Measurements from ENCODE around the gene THSD7B.

DNA sequence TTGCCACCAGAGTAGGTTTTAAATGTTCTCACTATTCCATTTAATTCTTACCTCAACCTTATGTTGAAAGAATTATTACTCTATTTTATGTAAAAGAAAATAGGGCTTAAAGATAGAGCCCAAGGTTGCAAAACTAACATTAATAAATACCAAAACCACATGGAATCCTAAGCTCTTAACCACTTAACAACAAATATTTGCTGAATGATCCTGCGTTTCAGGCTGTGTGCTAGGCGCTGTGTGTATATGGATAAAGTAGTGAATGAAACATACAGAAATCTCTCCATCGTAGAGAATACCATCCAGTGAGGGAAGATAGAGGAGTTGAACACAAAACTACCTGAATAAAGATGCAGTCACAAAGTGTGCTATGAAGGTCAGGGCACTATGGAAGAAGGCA, 485.1 kb downstream of the THSD7B start:
- TF ChIP-seq ZNF644 (CRISPR knock-in tag; IDR thresholded peaks at IDR 0.05; ENCODE audit: low read depth) (no peak), MAFF (IDR thresholded peaks at IDR 0.05; ENCODE audit: low read depth, low read length) (no peak), GABPB1 (CRISPR knock-in tag; IDR thresholded peaks at IDR 0.05) (no peak)
- TF ChIP-seq, protein P1, sequence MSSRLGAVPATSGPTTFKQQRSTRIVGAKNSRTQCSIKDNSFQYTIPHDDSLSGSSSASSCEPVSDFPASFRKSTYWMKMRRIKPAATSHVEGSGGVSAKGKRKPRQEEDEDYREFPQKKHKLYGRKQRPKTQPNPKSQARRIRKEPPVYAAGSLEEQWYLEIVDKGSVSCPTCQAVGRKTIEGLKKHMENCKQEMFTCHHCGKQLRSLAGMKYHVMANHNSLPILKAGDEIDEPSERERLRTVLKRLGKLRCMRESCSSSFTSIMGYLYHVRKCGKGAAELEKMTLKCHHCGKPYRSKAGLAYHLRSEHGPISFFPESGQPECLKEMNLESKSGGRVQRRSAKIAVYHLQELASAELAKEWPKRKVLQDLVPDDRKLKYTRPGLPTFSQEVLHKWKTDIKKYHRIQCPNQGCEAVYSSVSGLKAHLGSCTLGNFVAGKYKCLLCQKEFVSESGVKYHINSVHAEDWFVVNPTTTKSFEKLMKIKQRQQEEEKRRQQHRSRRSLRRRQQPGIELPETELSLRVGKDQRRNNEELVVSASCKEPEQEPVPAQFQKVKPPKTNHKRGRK (CRISPR knock-in tag; IDR thresholded peaks at IDR 0.05): no peak
- TF ChIP-seq, protein P2, sequence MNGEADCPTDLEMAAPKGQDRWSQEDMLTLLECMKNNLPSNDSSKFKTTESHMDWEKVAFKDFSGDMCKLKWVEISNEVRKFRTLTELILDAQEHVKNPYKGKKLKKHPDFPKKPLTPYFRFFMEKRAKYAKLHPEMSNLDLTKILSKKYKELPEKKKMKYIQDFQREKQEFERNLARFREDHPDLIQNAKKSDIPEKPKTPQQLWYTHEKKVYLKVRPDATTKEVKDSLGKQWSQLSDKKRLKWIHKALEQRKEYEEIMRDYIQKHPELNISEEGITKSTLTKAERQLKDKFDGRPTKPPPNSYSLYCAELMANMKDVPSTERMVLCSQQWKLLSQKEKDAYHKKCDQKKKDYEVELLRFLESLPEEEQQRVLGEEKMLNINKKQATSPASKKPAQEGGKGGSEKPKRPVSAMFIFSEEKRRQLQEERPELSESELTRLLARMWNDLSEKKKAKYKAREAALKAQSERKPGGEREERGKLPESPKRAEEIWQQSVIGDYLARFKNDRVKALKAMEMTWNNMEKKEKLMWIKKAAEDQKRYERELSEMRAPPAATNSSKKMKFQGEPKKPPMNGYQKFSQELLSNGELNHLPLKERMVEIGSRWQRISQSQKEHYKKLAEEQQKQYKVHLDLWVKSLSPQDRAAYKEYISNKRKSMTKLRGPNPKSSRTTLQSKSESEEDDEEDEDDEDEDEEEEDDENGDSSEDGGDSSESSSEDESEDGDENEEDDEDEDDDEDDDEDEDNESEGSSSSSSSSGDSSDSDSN (CRISPR knock-in tag; IDR thresholded peaks at IDR 0.05): no peak

Measured in HepG2 (cell line).